Neural cell (in vitro differentiated cells): ENCODE data around the gene TKFC.

Experiments
- EP300 ChIP-seq: fragments of 450-650 bp; conservative IDR thresholded peaks from 2 replicates; pipeline ENCODE4 v1.6.1; 2014; ENCODE audit warnings: antibody characterized with exemption, mild to moderate bottlenecking, moderate library complexity; ENCODE audit not compliant: poor library complexity, severe bottlenecking
- EZH2 ChIP-seq: fragments of 200-600, 300-800 bp; shearing (Covaris generic), sonication (generic); IDR thresholded peaks from 2 replicates; pipeline ENCODE4 v1.6.1; 2014; ENCODE audit warnings: antibody characterized with exemption, low read length, borderline replicate concordance, mild to moderate bottlenecking; ENCODE audit not compliant: insufficient read depth, poor library complexity, severe bottlenecking
- TF ChIP-seq, protein P1 (sequence below): IDR thresholded peaks from 2 replicates; pipeline ENCODE4 v1.6.1; 2012; ENCODE audit warnings: borderline replicate concordance
- TF ChIP-seq, protein P2 (sequence below): fragments of 450-650 bp; IDR thresholded peaks from 2 replicates; pipeline ENCODE4 v1.5.1; 2014; ENCODE audit warnings: antibody characterized with exemption, mild to moderate bottlenecking, moderate library complexity; ENCODE audit not compliant: poor library complexity, severe bottlenecking

- TF ChIP-seq, protein P1, sequence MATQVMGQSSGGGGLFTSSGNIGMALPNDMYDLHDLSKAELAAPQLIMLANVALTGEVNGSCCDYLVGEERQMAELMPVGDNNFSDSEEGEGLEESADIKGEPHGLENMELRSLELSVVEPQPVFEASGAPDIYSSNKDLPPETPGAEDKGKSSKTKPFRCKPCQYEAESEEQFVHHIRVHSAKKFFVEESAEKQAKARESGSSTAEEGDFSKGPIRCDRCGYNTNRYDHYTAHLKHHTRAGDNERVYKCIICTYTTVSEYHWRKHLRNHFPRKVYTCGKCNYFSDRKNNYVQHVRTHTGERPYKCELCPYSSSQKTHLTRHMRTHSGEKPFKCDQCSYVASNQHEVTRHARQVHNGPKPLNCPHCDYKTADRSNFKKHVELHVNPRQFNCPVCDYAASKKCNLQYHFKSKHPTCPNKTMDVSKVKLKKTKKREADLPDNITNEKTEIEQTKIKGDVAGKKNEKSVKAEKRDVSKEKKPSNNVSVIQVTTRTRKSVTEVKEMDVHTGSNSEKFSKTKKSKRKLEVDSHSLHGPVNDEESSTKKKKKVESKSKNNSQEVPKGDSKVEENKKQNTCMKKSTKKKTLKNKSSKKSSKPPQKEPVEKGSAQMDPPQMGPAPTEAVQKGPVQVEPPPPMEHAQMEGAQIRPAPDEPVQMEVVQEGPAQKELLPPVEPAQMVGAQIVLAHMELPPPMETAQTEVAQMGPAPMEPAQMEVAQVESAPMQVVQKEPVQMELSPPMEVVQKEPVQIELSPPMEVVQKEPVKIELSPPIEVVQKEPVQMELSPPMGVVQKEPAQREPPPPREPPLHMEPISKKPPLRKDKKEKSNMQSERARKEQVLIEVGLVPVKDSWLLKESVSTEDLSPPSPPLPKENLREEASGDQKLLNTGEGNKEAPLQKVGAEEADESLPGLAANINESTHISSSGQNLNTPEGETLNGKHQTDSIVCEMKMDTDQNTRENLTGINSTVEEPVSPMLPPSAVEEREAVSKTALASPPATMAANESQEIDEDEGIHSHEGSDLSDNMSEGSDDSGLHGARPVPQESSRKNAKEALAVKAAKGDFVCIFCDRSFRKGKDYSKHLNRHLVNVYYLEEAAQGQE = no peak
- TF ChIP-seq EP300 (no peak), EZH2 (no peak)
- TF ChIP-seq, protein P2, sequence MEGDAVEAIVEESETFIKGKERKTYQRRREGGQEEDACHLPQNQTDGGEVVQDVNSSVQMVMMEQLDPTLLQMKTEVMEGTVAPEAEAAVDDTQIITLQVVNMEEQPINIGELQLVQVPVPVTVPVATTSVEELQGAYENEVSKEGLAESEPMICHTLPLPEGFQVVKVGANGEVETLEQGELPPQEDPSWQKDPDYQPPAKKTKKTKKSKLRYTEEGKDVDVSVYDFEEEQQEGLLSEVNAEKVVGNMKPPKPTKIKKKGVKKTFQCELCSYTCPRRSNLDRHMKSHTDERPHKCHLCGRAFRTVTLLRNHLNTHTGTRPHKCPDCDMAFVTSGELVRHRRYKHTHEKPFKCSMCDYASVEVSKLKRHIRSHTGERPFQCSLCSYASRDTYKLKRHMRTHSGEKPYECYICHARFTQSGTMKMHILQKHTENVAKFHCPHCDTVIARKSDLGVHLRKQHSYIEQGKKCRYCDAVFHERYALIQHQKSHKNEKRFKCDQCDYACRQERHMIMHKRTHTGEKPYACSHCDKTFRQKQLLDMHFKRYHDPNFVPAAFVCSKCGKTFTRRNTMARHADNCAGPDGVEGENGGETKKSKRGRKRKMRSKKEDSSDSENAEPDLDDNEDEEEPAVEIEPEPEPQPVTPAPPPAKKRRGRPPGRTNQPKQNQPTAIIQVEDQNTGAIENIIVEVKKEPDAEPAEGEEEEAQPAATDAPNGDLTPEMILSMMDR = no peak
Observed at GRCh38 chr11:61350803-61351202, 17.8 kb downstream of the TKFC start.
